HuH-7 (cell line): ENCODE measurements around the gene L3MBTL4.
"Not testable (repeated sequence)": the region's sequence is repeated elsewhere in the genome, so short reads cannot be mapped to it uniquely, and the experiment has no call there.

Experiments
- DNase-seq: peaks from one replicate; pipeline ENCODE4 v3.0.0; 2011; ENCODE audit warnings: low spot score

The L3MBTL4 gene

GRCh38 chr18:6406075-6406909, 8.4 kb downstream of the L3MBTL4 start:
- no peak for DNase-seq

GRCh38 chr18:6405237-6406074, 9.3 kb downstream of the L3MBTL4 start:
- no peak for DNase-seq

- DNase-seq: no peak
Measured at GRCh38 chr18:6404834-6405233, 9.9 kb downstream of the L3MBTL4 start.

- no peak for DNase-seq
Measured at GRCh38 chr18:6401687-6402086, 13.0 kb downstream of the L3MBTL4 start.

- DNase-seq: no peak
Measured at GRCh38 chr18:6399776-6400175, 14.9 kb downstream of the L3MBTL4 start.

- no peak for DNase-seq
Measured at GRCh38 chr18:6397931-6398566, 16.7 kb downstream of the L3MBTL4 start.

GRCh38 chr18:6396847-6397246, 17.9 kb downstream of the L3MBTL4 start:
- DNase-seq: no peak

- DNase-seq: no peak
Measured at GRCh38 chr18:6396276-6396675, 18.4 kb downstream of the L3MBTL4 start.

- no peak for DNase-seq
Measured at GRCh38 chr18:6389005-6389404, 25.7 kb downstream of the L3MBTL4 start.

- no peak for DNase-seq
Measured at GRCh38 chr18:6382963-6383362, 31.7 kb downstream of the L3MBTL4 start.

GRCh38 chr18:6377473-6377872, 37.2 kb downstream of the L3MBTL4 start:
- not testable (repeated sequence) for DNase-seq

- DNase-seq: no peak
Measured at GRCh38 chr18:6376433-6377229, 38.1 kb downstream of the L3MBTL4 start.

GRCh38 chr18:6374935-6375529, 39.7 kb downstream of the L3MBTL4 start:
- no peak for DNase-seq

- no peak for DNase-seq
Measured at GRCh38 chr18:6374340-6374739, 40.4 kb downstream of the L3MBTL4 start.

GRCh38 chr18:6373187-6373586, 41.5 kb downstream of the L3MBTL4 start:
- DNase-seq: no peak

- no peak for DNase-seq
Measured at GRCh38 chr18:6370886-6371635, 43.6 kb downstream of the L3MBTL4 start.

GRCh38 chr18:6370410-6370809, 44.3 kb downstream of the L3MBTL4 start:
- no peak for DNase-seq

GRCh38 chr18:6368017-6368416, 46.7 kb downstream of the L3MBTL4 start:
- DNase-seq: no peak

GRCh38 chr18:6367208-6367607, 47.5 kb downstream of the L3MBTL4 start:
- DNase-seq: no peak

- no peak for DNase-seq
Measured at GRCh38 chr18:6366776-6367175, 47.9 kb downstream of the L3MBTL4 start.

GRCh38 chr18:6365385-6365784, 49.3 kb downstream of the L3MBTL4 start:
- no peak for DNase-seq
